Measurements from ENCODE around the gene VSIG10L2. TPM values are rescaled to one million over a fixed set of nuclear protein-coding genes. Genes with fewer than 3 reads are reported as not detected.
"Not testable (repeated sequence)": the region's sequence is repeated elsewhere in the genome, so short reads cannot be mapped to it uniquely, and the experiment has no call there.

The VSIG10L2 gene
- total RNA-seq, 1 donor from 2014 or later = not detected

DNA sequence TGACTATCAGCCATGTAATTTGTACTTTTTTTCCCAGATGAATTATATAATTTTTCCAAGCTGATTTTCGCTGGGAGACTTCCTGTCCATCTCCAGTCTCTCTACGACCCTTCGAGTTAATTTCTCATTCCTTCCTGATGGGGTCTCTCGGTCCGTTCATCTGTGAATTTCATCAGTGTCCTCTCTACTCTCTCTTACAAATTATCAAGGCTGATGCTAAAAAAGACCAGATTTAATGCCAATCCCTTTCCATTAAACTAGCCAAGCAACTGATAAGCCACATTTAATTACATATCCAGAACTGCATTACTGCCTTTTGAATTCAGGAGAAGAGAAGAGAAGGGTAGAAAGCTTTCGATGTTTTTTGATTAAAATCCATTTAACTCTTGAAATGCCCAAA lies 25.8 kb downstream of the VSIG10L2 start:
- DNase-seq = no peak

DNA sequence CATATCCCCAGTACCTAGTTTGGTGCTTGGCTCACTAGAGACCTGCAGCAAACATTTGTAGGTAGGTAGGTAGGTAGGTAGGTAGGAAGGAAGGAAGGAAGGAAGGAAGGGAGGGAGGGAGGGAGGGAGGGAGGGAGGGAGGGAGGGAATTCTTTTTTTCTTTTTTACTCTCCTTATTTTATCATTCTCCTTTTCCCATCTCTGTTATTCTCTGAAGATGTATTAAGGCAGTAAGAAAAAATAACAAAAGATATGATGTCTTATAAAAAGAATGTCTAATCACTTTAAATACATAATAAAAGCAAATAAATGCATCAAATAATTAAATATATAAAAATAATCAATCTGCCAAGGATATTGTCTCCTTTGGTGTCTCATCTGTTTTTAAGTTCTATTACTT lies 28.4 kb downstream of the VSIG10L2 start:
- DNase-seq = no peak

DNA sequence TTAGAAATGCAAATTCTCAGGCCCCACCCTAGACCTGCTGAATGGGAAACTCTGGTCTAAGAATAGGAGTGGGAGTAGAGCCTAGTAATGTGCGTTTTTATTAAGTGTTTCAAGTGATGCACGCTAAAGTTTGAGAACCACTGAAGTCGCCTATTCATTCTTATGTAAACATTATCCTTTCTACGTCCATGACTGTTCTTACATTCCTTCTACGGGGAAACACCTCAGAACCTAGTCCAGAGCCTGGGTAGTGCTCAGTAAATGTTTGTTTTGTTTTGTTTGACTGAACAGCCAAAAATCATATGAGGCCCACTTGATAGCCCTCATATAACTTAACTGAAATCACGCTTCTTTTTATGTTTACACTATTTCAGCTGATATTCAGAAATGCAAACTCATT lies 29.8 kb downstream of the VSIG10L2 start:
- no peak for DNase-seq

DNA sequence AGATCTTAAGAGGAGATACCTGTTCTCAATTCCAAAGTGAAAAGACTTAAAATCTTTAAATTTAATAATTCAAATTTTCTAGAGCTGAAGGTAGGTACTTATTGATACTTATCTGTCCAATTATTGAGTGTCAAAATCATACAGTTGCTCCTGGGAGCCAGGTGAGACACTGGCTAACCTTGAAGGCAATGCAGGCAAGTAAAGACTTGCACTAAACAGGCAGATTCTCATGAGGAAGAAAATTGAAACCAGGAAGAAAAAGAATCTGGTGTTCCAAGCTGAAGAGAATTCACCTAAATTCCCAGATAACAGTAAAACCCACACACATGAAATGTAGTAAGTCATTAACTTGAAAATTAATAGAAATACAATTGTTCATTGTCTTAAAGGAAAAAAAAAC lies 30.3 kb downstream of the VSIG10L2 start:
- no peak for DNase-seq

- no peak for DNase-seq
Measured at GRCh38 chr11:125977333-125977732, 31.5 kb downstream of the VSIG10L2 start.

- DNase-seq = no peak
Measured at GRCh38 chr11:125978181-125978716, 32.4 kb downstream of the VSIG10L2 start.

- DNase-seq = no peak
Measured at GRCh38 chr11:125978778-125979407, 33.0 kb downstream of the VSIG10L2 start.

- DNase-seq = no peak
Measured at GRCh38 chr11:125979511-125979910, 33.7 kb downstream of the VSIG10L2 start.

DNA sequence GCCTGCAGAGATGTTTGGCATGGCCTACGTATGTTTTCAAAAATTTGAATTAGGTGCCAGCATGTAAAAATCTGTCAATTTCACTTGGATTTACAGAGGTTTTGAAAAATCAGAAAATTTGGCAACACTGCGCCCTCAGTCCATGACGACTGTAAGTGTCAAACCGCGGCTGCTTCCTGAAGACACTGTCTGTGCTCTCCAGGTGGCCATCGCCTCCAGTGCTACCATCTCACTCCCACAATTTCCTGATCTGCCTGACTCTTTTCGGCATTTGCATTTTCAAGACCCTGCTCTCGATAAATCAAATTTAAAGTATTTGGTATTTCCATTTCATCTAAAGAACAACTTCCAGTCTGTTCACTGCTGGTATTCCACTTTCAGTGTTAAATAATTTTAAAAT lies 34.6 kb downstream of the VSIG10L2 start:
- DNase-seq = no peak

DNA sequence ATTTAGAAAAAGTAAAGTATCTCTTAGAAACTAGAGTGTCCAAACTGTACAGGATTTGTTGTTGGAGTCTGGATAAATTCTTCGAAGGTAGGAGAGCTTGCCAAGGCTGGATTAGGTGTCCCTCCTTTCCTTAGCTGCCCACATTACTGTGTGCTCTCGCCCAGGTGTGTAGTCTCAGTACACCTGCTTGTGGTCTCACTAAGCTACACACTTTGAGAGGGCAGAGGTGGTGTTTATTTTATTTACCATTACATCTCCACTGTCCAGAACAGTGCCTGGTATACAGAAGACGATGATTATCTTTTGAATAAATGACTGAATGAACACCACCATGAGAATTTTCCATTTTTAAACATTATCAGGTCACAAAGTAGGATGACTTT lies 36.5 kb downstream of the VSIG10L2 start:
- no peak for DNase-seq

DNA sequence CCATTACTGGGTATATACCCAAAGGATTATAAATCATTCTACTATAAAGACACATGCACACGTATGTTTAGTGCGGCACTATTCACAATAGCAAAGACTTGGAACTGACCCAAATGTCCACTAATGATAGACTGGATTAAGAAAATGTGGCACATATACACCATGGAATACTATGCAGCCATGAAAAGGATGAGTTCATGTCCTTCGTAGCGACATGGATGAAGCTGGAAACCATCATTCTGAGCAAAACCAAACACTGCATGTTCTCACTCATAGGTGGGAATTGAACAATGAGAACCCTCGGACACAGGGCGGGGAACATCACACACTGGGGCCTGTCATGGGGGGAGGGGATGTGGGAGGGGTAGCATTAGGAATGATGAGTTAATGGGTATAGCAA lies 40.1 kb downstream of the VSIG10L2 start:
- not testable (repeated sequence) for DNase-seq

DNA sequence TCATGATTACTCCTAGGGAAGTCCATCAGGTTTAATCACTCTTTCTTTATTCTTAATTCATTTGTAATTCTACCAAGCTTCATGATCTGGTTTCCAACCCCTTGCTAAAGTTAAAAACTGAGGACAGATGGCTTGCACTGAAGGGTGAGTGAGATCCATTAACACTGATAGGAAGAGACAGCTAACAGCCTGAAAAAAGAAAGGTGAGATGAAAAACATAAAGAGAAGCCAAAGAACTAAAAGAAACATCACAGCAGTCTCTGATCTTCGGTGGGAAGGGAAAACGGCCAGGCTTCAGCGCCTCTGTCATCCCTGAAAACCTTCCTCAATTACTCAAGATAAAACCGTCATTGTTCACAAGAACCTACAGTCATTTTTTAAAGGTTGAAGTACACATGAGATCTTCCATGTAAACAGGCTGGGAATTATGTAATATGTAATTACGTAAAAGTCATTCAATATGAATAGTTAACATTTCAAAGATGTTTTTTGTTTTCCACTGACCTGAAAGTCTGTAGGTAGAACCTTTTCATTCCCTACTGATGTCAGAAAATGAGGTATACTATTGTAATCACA lies 41.3 kb downstream of the VSIG10L2 start:
- DNase-seq = no peak

DNA sequence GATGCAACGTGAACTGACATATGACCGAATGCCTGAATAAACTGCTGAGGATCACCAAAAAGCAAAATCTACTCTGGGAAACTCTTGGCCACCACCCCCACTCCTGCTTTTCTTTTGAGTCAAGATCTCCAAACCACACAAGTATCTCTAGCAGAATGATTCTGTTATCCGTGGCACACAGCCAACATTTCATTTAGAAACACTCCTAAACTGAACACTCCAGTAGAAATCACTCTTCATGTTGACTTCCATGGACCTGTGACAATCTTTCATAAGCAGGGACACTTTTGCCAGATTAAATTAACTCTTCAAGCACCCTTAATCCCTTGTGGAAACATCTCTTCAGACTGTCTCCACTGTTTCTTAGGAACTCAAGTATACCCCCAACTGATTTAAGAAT lies 44.4 kb downstream of the VSIG10L2 start:
- DNase-seq = no peak

DNA sequence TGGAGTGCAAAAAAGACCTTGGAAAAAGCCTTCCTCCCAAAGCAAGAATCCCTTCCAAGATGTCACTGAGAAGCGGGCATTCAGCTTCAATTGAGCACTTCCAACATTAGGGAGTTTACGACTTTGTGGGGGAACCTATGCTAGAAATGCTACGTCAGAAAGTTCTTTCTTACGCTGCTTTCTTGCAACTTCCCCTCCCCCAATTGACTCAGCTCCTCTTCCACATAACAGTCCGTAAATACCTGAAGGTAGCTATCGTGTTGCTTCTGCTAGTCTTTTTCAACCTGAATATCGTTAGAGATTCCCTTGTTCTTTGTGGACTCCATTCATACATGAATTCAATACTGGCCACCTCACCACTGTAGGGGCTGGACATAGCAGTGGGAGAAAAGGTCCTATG lies 47.0 kb downstream of the VSIG10L2 start:
- DNase-seq = no peak

- no peak for DNase-seq
Measured at GRCh38 chr11:125994509-125994908, 48.7 kb downstream of the VSIG10L2 start.

GRCh38 chr11:125995313-125995712 lies 49.5 kb downstream of the VSIG10L2 start:
- DNase-seq = no peak

DNA sequence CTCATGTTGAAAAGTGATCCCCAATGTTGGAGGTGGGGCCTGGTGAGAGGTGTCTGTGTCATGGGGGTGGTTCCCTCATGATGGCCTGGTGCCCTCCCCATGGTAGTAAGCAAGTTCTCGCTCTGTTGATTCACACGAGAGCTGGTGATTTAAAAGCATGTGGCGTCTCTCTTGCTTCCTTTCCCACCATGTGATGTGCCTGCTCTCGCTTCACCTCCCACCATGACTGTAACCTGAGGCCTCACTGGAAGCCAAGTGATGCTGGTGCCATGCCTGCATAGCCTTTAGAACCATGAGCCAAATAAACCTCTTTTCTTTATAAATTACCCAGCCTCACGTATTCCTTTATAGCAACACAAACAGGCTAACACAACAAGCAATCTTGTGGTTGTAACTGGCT lies 52.4 kb downstream of the VSIG10L2 start:
- DNase-seq = no peak

GRCh38 chr11:125999234-125999880 lies 53.5 kb downstream of the VSIG10L2 start:
- no peak for DNase-seq

- no peak for DNase-seq
Measured at GRCh38 chr11:126002181-126002580, 56.3 kb downstream of the VSIG10L2 start.

Other genes starting within 250 kb of the VSIG10L2 start
- not detected in 2 replicates for gene PATE1, start 199.8 kb upstream of the VSIG10L2 start, total RNA-seq
- not detected in 2 replicates for gene PATE2, start 167.2 kb upstream of the VSIG10L2 start, total RNA-seq
- not detected in 2 replicates for gene PATE3, start 157.9 kb upstream of the VSIG10L2 start, total RNA-seq
- gene PATE4, start 112.7 kb upstream of the VSIG10L2 start, total RNA-seq = not detected in 2 replicates
- 9.0 and 10.6 TPM in 2 replicates for gene HYLS1, start 58.4 kb upstream of the VSIG10L2 start, total RNA-seq
- 13.4 and 19.7 TPM in 2 replicates for gene PUS3, start 42.8 kb upstream of the VSIG10L2 start, total RNA-seq
- gene DDX25, start 41.5 kb upstream of the VSIG10L2 start, total RNA-seq = 0.05 TPM in 1 of 2 replicates, not detected in the other
- gene CDON, start 116.8 kb downstream of the VSIG10L2 start, total RNA-seq = 3.6 and 4.0 TPM in 2 replicates